Thyroid gland (tissue), 4 donors: ENCODE data around the gene GSG1L.

Experiments
- CTCF ChIP-seq, 6 experiments: fragments of 200-600 bp in 3 of 6; fragments of 450-650 bp in 3 of 6; sonication (generic) in 3 of 6; IDR thresholded peaks; one replicate each; pipeline ENCODE4 v1.5.1; 2016 to 2019; ENCODE audit warnings: antibody characterized with exemption in 6 of 6, mild to moderate bottlenecking in 2 of 6, inconsistent platforms in 1 of 6, moderate library complexity in 1 of 6
- POLR2A ChIP-seq, 2 donors: fragments of 450-650 bp; IDR thresholded peaks; one replicate each; pipeline ENCODE4 v1.6.1; 2017; ENCODE audit warnings: antibody characterized with exemption in 2 of 2, mild to moderate bottlenecking in 2 of 2, moderate library complexity in 1 of 2

DNA sequence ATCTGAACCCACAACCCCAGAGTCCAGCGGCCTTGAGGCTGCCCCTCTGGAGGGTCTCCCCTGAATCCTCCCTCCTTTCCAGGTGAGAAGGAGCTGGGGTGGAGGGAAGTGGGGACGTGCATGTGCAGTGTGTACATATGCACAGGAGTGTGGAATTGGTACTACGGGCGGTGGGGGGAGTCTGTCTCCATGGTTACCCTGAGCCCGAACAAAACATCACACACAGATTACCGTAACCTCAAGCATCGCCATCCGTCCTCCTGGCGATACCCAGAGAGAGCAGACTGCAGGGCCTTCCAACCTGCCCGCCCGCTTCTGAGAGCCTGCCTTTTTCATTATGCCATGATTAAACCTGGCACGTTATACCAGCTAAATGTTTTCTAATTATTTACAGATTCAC, 25.1 kb downstream of the GSG1L start:
- TF ChIP-seq POLR2A (IDR thresholded peaks at IDR 0.05) = no peak
- no peak for TF ChIP-seq CTCF (IDR thresholded peaks at IDR 0.05)
